AG10803 (cell line): ENCODE data around the gene NDST4.
A peak's percentile ranks its signal among the peaks of the same experiment; 100 is the strongest.

Experiments
- DNase-seq: peaks from one replicate; pipeline ENCODE4 v3.0.0; 2010; ENCODE audit warnings: low read depth
- H3K4me3 ChIP-seq: 2 replicates; pipeline ENCODE4 v1.5.1; 2011; ENCODE audit warnings: mild to moderate bottlenecking, low read length, control low read depth
- TF ChIP-seq, protein P1 (sequence below): conservative IDR thresholded peaks from 2 replicates; pipeline ENCODE4 v1.5.1; 2011; ENCODE audit warnings: mild to moderate bottlenecking, low read length, control low read depth, inconsistent platforms

Gene NDST4

DNA sequence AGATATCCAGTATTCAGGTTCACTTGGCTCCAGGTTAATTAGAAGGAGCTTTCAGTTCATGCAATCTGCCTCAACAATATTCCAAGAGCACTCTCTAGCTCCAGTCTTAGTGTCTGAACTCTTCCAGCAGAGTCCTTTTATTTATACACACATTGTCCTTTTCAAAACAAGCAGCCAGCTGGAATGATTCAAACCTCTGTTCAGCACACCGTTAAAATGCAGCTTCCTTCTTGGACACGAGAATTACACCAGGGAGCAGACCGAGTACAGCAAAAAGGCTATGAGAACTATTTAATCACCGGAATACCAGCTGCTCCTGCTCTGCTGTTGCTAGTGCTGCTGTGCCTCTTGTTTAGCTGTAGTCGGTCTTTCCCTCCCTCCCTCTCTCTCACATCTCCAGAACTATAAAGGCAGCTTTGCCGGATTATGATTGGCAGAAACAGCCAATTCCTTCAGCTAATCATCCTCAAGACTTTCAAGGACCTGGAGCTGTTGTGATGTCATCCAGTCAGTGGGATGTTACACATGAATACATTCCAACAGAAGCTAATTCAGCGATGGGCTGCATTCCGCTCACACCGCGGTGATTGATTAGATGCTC is at the start of gene NDST4:
TSS of gene NDST4 (minus strand) at position 115 of the 601 bp plus-strand sequence. CDS start 36,584 bp downstream, outside the sequence.
- DNase-seq: peak; percentile 9
- no peak within 1 kb of the TSS for H3K4me3 ChIP-seq

DNA sequence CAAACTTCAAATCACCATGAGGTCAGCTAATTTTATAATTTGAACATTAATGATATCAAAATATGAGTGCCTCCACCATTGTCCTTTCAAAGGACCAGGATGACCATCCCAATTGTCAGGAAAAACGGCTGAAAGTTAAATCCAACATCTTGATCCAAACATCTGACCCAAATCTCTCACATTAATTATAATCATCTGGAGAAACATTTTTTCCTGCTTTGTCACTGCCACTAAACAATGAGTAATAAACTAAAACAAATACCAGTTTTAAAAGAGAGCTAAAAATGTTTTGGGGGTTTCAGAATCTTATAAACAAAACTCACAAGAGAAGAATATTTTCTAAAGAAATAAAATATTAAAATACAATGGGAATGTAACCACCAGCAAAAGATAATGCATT is 45.7 kb upstream of the NDST4 start:
- TF ChIP-seq, protein P1, sequence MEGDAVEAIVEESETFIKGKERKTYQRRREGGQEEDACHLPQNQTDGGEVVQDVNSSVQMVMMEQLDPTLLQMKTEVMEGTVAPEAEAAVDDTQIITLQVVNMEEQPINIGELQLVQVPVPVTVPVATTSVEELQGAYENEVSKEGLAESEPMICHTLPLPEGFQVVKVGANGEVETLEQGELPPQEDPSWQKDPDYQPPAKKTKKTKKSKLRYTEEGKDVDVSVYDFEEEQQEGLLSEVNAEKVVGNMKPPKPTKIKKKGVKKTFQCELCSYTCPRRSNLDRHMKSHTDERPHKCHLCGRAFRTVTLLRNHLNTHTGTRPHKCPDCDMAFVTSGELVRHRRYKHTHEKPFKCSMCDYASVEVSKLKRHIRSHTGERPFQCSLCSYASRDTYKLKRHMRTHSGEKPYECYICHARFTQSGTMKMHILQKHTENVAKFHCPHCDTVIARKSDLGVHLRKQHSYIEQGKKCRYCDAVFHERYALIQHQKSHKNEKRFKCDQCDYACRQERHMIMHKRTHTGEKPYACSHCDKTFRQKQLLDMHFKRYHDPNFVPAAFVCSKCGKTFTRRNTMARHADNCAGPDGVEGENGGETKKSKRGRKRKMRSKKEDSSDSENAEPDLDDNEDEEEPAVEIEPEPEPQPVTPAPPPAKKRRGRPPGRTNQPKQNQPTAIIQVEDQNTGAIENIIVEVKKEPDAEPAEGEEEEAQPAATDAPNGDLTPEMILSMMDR: no peak
- DNase-seq: peak; percentile 52
- no peak overlapping the region for H3K4me3 ChIP-seq

More for the DNA sequence above, at the start of gene NDST4:
- TF ChIP-seq, protein P1: 0 out of 2 replicates have a peak, but pooled peaks have one; percentile 10

DNA sequence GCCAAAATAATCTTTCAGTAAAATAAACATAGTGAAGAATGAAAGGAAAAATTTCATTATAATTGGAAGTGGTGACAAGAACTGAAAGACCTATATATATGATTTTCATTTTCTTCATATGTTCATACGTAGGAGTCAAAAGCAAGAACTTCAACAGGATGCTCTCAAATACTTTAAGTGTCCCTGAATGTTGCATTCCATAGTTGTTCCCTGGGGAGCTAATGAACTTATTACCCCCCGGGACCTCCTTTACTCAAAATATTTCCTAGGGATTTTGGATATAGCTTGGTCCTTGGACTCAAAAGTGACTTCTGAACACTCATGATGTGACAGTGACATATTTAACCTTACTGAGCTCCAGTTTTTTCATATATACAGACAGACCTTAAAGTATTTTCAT is 44.9 kb upstream of the NDST4 start:
- peak; percentile 2 for DNase-seq
- TF ChIP-seq, protein P1: no peak
- no peak overlapping the region for H3K4me3 ChIP-seq

DNA sequence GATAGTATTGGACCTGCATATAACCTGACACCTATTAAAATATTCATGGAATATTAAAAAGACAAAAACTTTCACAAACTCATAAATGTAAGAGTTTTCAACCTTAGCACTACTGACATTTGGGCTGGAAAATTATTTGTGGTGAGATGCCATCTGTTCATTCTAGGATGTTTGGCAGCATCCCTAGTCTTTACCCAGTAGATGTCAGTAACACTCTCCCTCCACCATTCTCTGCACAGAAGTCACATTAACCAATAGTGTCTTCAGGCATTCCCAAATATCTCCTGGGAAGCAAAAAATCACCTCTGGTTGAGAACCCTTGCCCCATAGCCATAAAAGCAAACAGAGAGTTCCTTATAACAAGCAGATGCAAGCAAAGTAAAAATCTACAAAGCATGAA is 41.4 kb upstream of the NDST4 start:
- DNase-seq: peak; percentile 58
- no peak overlapping the region for H3K4me3 ChIP-seq
- TF ChIP-seq, protein P1: peak; percentile 59

DNA sequence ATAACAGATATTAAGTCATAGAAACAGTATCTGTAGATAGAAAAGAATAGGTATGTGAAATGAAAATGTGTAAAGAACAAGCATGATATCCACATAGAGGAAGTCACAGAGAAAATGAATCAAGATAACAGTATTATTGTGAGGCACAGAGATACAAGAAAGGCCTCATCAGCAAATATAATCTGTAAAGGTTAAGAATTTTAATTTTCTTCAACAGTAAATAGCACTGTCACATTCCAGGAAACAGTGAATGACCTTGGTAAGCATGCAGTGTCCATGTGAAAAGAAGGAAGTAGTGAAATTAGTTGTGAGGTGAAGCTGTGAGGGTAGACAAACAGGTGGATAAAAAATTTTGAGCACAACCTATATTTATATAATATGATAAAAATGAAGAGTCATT is 39.5 kb upstream of the NDST4 start:
- no peak for DNase-seq
- TF ChIP-seq, protein P1: no peak
- H3K4me3 ChIP-seq: no peak overlapping the region

DNA sequence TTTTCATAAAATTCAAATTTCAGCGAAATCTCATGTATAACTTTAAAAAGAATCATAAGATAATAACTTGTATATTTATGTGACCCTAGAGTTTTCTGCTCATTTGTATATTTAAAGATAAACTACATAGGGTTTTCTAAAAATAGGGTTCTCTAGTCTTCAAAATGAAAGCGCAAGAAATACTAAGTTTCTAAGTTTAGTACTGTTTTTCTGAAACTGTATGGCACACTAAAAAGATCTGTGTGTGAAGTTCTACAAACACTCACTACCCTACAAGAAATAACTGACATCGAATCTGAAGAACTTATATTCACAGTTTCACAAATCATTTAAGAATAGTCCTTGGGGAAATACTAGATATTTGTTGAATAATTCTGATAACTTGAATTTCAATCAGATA is 38.7 kb upstream of the NDST4 start:
- TF ChIP-seq, protein P1: no peak
- no peak for DNase-seq
- H3K4me3 ChIP-seq: no peak overlapping the region

DNA sequence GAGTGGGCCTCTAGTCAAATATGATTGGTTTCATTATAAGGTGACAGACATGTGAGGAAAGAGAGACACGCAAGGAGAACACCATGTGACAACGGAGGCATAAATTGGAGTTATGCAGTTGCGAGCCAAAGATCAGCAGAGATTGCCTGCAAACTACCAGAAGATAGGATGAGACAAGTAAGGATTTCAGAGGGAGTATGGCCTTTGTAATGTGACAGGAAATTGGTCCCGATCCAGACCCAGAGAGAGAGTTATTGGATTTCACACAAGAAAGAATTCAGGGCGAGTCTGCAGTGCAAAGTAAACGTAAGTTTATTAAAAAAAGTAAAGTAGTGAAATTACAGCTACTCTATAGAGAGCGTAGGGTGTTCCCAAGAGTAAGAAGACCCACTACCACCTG is 35.7 kb upstream of the NDST4 start:
- DNase-seq: no peak
- TF ChIP-seq, protein P1: no peak

More for the DNA sequence above, 35.7 kb upstream of the NDST4 start:
- no peak overlapping the region for H3K4me3 ChIP-seq
